Tibial artery (tissue), 4 donors: ENCODE results near the gene DLK1.

Source experiments
- DNase-seq, 2 donors: peaks; one replicate each; pipeline ENCODE4 v3.0.0-alpha.2; 2019
- H3K27ac ChIP-seq, 2 donors: fragments of 200-600 bp; sonication (generic) in 1 of 2; 1 replicate in 1 of 2; 2 replicates in 1 of 2; pipeline ENCODE4 v1.5.1; 2018 to 2019; ENCODE audit warnings: mild to moderate bottlenecking in 1 of 2
- H3K27me3 ChIP-seq, 2 donors: fragments of 200-600 bp; sonication (generic) in 1 of 2; one replicate each; pipeline versions ENCODE4 v1.5.1 to v1.6.0; 2016 to 2019
- H3K36me3 ChIP-seq, 3 donors: fragments of 200-600 bp; sonication (generic) in 2 of 3; one replicate each; pipeline ENCODE4 v1.5.1; 2016 to 2019; ENCODE audit warnings: mild to moderate bottlenecking in 2 of 3
- H3K4me1 ChIP-seq, 4 donors: fragments of 200-600 bp; sonication (generic) in 2 of 4; 1 replicate in 3 of 4; 2 replicates in 1 of 4; pipeline ENCODE4 v1.5.1; 2016 to 2019
- H3K4me3 ChIP-seq, 2 donors: fragments of 200-600 bp; sonication (generic) in 1 of 2; 1 replicate in 1 of 2; 2 replicates in 1 of 2; pipeline ENCODE4 v1.5.1; 2018 to 2019; ENCODE audit warnings: mild to moderate bottlenecking in 2 of 2
- H3K9me3 ChIP-seq, 3 donors: fragments of 200-600 bp; sonication (generic) in 1 of 3; one replicate each; pipeline ENCODE4 v1.5.1; 2016 to 2019
- CTCF ChIP-seq, 2 experiments: fragments of 200-600 bp in 1 of 2; fragments of 450-650 bp in 1 of 2; IDR thresholded peaks; one replicate each; pipeline ENCODE4 v1.5.1; 2017 to 2019; ENCODE audit warnings: antibody characterized with exemption in 2 of 2, mild to moderate bottlenecking in 1 of 2, moderate library complexity in 1 of 2
- intact Hi-C: fragments of 100-400 bp; cut with DNase I; formaldehyde crosslinking; loops from one replicate; pipeline ENCODE4 v1.15.0; 2023; ENCODE audit warnings: low total_unique reads

Gene DLK1

GRCh38 chr14:100679707-100680438 lies 46.8 kb upstream of the DLK1 start:
- Histone ChIP-seq H3K4me3 (no peak overlapping the region), H3K27me3 (peaks cover 0 to 49% of the 10 kb centered on the region in 2 donors), H3K36me3 (no peaks in the 10 kb centered on the region), H3K4me1 (peaks cover 0 to 13% (median 0%) of the 10 kb centered on the region in 4 donors), H3K27ac (no peak overlapping the region), H3K9me3 (no peaks in the 10 kb centered on the region)
- no peak for DNase-seq
- no peak for TF ChIP-seq CTCF (IDR thresholded peaks at IDR 0.05)
- intact Hi-C loops, result no loop called here

- Histone ChIP-seq H3K27me3 (peaks cover 0 to 49% of the 10 kb centered on the region in 2 donors), H3K36me3 (no peaks in the 10 kb centered on the region), H3K9me3 (no peaks in the 10 kb centered on the region), H3K4me3 (no peak overlapping the region), H3K27ac (no peak overlapping the region), H3K4me1 (peaks cover 0 to 13% (median 0%) of the 10 kb centered on the region in 4 donors)
- no peak for DNase-seq
- no peak for TF ChIP-seq CTCF (IDR thresholded peaks at IDR 0.05)
- intact Hi-C loops, result no loop called here
These were observed 46.1 kb upstream of the DLK1 start for GRCh38 chr14:100680439-100681051.

GRCh38 chr14:100681111-100681510 lies 45.6 kb upstream of the DLK1 start:
- intact Hi-C loops, result no loop called here
- DNase-seq, result no peak
- TF ChIP-seq CTCF (IDR thresholded peaks at IDR 0.05), result no peak
- Histone ChIP-seq H3K27ac (no peak overlapping the region), H3K4me1 (peaks cover 0 to 13% (median 0%) of the 10 kb centered on the region in 4 donors), H3K9me3 (no peaks in the 10 kb centered on the region), H3K4me3 (no peak overlapping the region), H3K36me3 (no peaks in the 10 kb centered on the region), H3K27me3 (peaks cover 0 to 48% of the 10 kb centered on the region in 2 donors)

- peaks cover 0 to 7% (median 0%) of the 10 kb centered on the region in 4 donors for H3K4me1 ChIP-seq
- TF ChIP-seq CTCF (IDR thresholded peaks at IDR 0.05), result no peak
These were observed 43.9 kb upstream of the DLK1 start for GRCh38 chr14:100682749-100683148.

GRCh38 chr14:100683578-100683977 lies 43.1 kb upstream of the DLK1 start:
- H3K27ac ChIP-seq, result no peak overlapping the region
- no peak overlapping the region for H3K4me3 ChIP-seq
- intact Hi-C loops, result no loop called here
- H3K36me3 ChIP-seq, result no peaks in the 10 kb centered on the region
- H3K9me3 ChIP-seq, result no peaks in the 10 kb centered on the region
- H3K27me3 ChIP-seq, result peaks cover 0 to 38% of the 10 kb centered on the region in 2 donors
- no peak for TF ChIP-seq CTCF (IDR thresholded peaks at IDR 0.05)
- no peak for DNase-seq
- no peaks in the 10 kb centered on the region for H3K4me1 ChIP-seq

More at GRCh38 chr14:100682749-100683148, 43.9 kb upstream of the DLK1 start:
- intact Hi-C loops, result no loop called here
- DNase-seq, result no peak
- H3K27ac ChIP-seq, result no peak overlapping the region
- peaks cover 0 to 38% of the 10 kb centered on the region in 2 donors for H3K27me3 ChIP-seq
- no peak overlapping the region for H3K4me3 ChIP-seq
- H3K9me3 ChIP-seq, result no peaks in the 10 kb centered on the region
- no peaks in the 10 kb centered on the region for H3K36me3 ChIP-seq
